ENCODE measurements around the gene SPIRE2. TPM values are rescaled to one million over a fixed set of nuclear protein-coding genes. Genes with fewer than 3 reads are reported as not detected.

The SPIRE2 gene
- total and polyA plus RNA-seq, 2 of the 13 experiments (the other 11 are each of a cell fraction or from before 2014, with no cell fraction given), result 13.3 to 37.5 TPM

- ATAC-seq (no peak), FAIRE-seq (no peak), DNase-seq (ENCODE audit: low spot score) (no peak)
- TF ChIP-seq ZFP37 (CRISPR knock-in tag; IDR thresholded peaks at IDR 0.05; ENCODE audit: borderline replicate concordance), result no peak
- TF ChIP-seq ZNF629 (CRISPR knock-in tag; conservative IDR thresholded peaks at IDR 0.05), result peak; percentile 84
- no peaks in the 10 kb centered on the region; the same call in 1 of the 2 replicates for H4K20me1 ChIP-seq (ENCODE audit: insufficient read depth, low read length)
- no TSS peak for BruUV-seq (replicated peaks)
- H3K79me2 ChIP-seq (ENCODE audit: insufficient read depth, low read length), result no peaks in the 10 kb centered on the region
- H3K4me2 ChIP-seq (ENCODE audit: low read depth, low read length), result no peak overlapping the region
- H3K27me3 ChIP-seq (ENCODE audit: control insufficient read depth in 1 of 2, insufficient read depth in 2 of 2, low read length in 2 of 2), result no peaks in the 10 kb centered on the region
- H3K9ac ChIP-seq (ENCODE audit: insufficient read depth, low read depth, low read length), result no peak overlapping the region
- ChIA-PET CTCF (ENCODE audit: low intra/inter-chr PET ratio, low total read pairs) (no interaction called here), POLR2A (interaction anchor here (1.1 kb wide), 1 partner anchor 46 kb away, joined by 3 read pairs; the partner anchor contains the start of gene FANCA)
- peaks cover 37 to 50% of the 10 kb centered on the region in 2 experiments for H3K36me3 ChIP-seq (replicated peaks in 1 of 2; ENCODE audit: control insufficient read depth in 1 of 2, insufficient read depth in 2 of 2, low read length in 2 of 2)
- H3K4me3 ChIP-seq (replicated peaks in 1 of 3; ENCODE audit: insufficient read depth in 1 of 3, low read depth in 2 of 3, low read length in 3 of 3), result no peak overlapping the region
- H2AFZ ChIP-seq (ENCODE audit: low read length), result no peak overlapping the region
- H3K9me3 ChIP-seq (ENCODE audit: low read length), result peaks cover 4% of the 10 kb centered on the region
- intact Hi-C loops (cut with micrococcal nuclease; ENCODE audit: unreplicated experiment), result no loop called here
- in situ Hi-C loops (cut with HindIII; ENCODE audit: extremely low pct_ligation_motif_present, low pct_unique_long_range_greater_than_20kb), result no loop called here
- no peak overlapping the region for H3K27ac ChIP-seq (ENCODE audit: extremely low read length, insufficient read depth, low read length)
- WGBS (ENCODE audit: low lambda C conversion rate), result 98% methylated on average over 6 of the region's 6 CpGs
- H3K4me1 ChIP-seq (ENCODE audit: insufficient read depth, low read length), result 0 out of 2 replicates have a peak, but pooled peaks cover 4% of the 10 kb centered on the region
These were observed 34.5 kb downstream of the SPIRE2 start for GRCh38 chr16:89862732-89863131.

GRCh38 chr16:89863741-89864526 lies 35.7 kb downstream of the SPIRE2 start:
- BruUV-seq (replicated peaks), result no TSS peak
- H3K36me3 ChIP-seq (replicated peaks in 1 of 2; ENCODE audit: control insufficient read depth in 1 of 2, insufficient read depth in 2 of 2, low read length in 2 of 2), result peaks cover 32 to 43% of the 10 kb centered on the region in 2 experiments
- ChIA-PET CTCF (ENCODE audit: low intra/inter-chr PET ratio, low total read pairs) (no interaction called here), POLR2A (interaction anchor here (0.8 to 1.2 kb wide), 2 partner anchors 9 to 35 kb away, joined by 3 read pairs; partner anchors contain the start of gene TCF25)
- 0 out of 2 replicates have a peak, but pooled peaks cover 4% of the 10 kb centered on the region for H3K4me1 ChIP-seq (ENCODE audit: insufficient read depth, low read length)
- in situ Hi-C loops (cut with HindIII; ENCODE audit: extremely low pct_ligation_motif_present, low pct_unique_long_range_greater_than_20kb), result no loop called here
- no peak overlapping the region for H3K9ac ChIP-seq (ENCODE audit: insufficient read depth, low read depth, low read length)
- FAIRE-seq, result no peak
- no peaks in the 10 kb centered on the region; the same call in 1 of the 2 replicates for H4K20me1 ChIP-seq (ENCODE audit: insufficient read depth, low read length)
- WGBS (ENCODE audit: low lambda C conversion rate), result 95% methylated on average over 21 of the region's 21 CpGs
- no peaks in the 10 kb centered on the region for H3K27me3 ChIP-seq (ENCODE audit: control insufficient read depth in 1 of 2, insufficient read depth in 2 of 2, low read length in 2 of 2)
- no peak for ATAC-seq
- no peak for DNase-seq (ENCODE audit: low spot score)
- no peak overlapping the region for H3K4me3 ChIP-seq (replicated peaks in 1 of 3; ENCODE audit: insufficient read depth in 1 of 3, low read depth in 2 of 3, low read length in 3 of 3)
- H3K27ac ChIP-seq (ENCODE audit: extremely low read length, insufficient read depth, low read length), result no peak overlapping the region
- H2AFZ ChIP-seq (ENCODE audit: low read length), result no peak overlapping the region
- no peaks in the 10 kb centered on the region for H3K79me2 ChIP-seq (ENCODE audit: insufficient read depth, low read length)
- peaks cover 10% of the 10 kb centered on the region for H3K9me3 ChIP-seq (ENCODE audit: low read length)
- H3K4me2 ChIP-seq (ENCODE audit: low read depth, low read length), result no peak overlapping the region
- intact Hi-C loops (cut with micrococcal nuclease; ENCODE audit: unreplicated experiment), result no loop called here
- TF ChIP-seq ZKSCAN8 (CRISPR knock-in tag; IDR thresholded peaks at IDR 0.05; ENCODE audit: borderline replicate concordance), result no peak
- TF ChIP-seq ZFP36L2 (CRISPR knock-in tag; IDR thresholded peaks at IDR 0.05), result no peak
- TF ChIP-seq KDM6A (CRISPR knock-in tag; IDR thresholded peaks at IDR 0.05; ENCODE audit: low read depth), result no peak
- no peak for TF ChIP-seq ZNF552 (CRISPR knock-in tag; IDR thresholded peaks at IDR 0.05; ENCODE audit: borderline replicate concordance)
- no peak for TF ChIP-seq ZNF784 (CRISPR knock-in tag; IDR thresholded peaks at IDR 0.05; ENCODE audit: borderline replicate concordance)
- TF ChIP-seq NBN (conservative IDR thresholded peaks at IDR 0.05), result no peak
- TF ChIP-seq ZNF597 (CRISPR knock-in tag; IDR thresholded peaks at IDR 0.05), result no peak
- TF ChIP-seq YY1 (IDR thresholded peaks at IDR 0.05; ENCODE audit: insufficient read depth, insufficient replicate concordance, low read depth, low read length), result no peak
- no peak for TF ChIP-seq JDP2 (CRISPR knock-in tag; IDR thresholded peaks at IDR 0.05; ENCODE audit: borderline replicate concordance)
- TF ChIP-seq BCL6 (CRISPR knock-in tag; IDR thresholded peaks at IDR 0.05), result no peak
- no peak for TF ChIP-seq ZNF292 (CRISPR knock-in tag; IDR thresholded peaks at IDR 0.05; ENCODE audit: borderline replicate concordance, low read depth)
- TF ChIP-seq HOMEZ (CRISPR knock-in tag; IDR thresholded peaks at IDR 0.05; ENCODE audit: low read depth), result no peak

Data from HepG2 (cell line).